GM12891 (cell line): Measurements from ENCODE around the gene ST6GALNAC3.

Source experiments
- DNase-seq: peaks from one replicate; pipeline ENCODE4 v3.0.0; 2011; ENCODE audit warnings: low spot score; ENCODE audit not compliant: insufficient read length
- FAIRE-seq: peaks from 2 replicates; lab custom pipeline; 2011; peaks lifted over from hg19 to GRCh38; lab: Jason Lieb, UNC
- PAX5 ChIP-seq: IDR thresholded peaks from 2 replicates; pipeline ENCODE4 v1.6.1; 2011; ENCODE audit warnings: low read length, moderate library complexity, mild to moderate bottlenecking; ENCODE audit not compliant: insufficient read depth, severe bottlenecking
- POLR2A ChIP-seq: IDR thresholded peaks from 2 replicates; pipeline ENCODE4 v1.6.1; 2011; ENCODE audit warnings: low read depth, low read length, control low read depth
- POLR2AphosphoS5 ChIP-seq: IDR thresholded peaks from 2 replicates; pipeline ENCODE4 v1.6.1; 2011; ENCODE audit warnings: low read depth, low read length, control low read depth
- POU2F2 ChIP-seq: IDR thresholded peaks from 2 replicates; pipeline ENCODE4 v1.6.1; 2011; ENCODE audit warnings: low read depth, mild to moderate bottlenecking, control low read depth, low read length, moderate library complexity
- SPI1 ChIP-seq: IDR thresholded peaks from 2 replicates; pipeline ENCODE4 v1.6.1; 2011; ENCODE audit warnings: low read depth, low read length, control low read depth
- TAF1 ChIP-seq: IDR thresholded peaks from 2 replicates; pipeline ENCODE4 v1.6.1; 2011; ENCODE audit warnings: low read depth, low read length, control low read depth

ST6GALNAC3 gene

GRCh38 chr1:76591461-76591860 is 516.9 kb downstream of the ST6GALNAC3 start:
- no peak for TF ChIP-seq POU2F2
- no peak for TF ChIP-seq POLR2A
- TF ChIP-seq TAF1, result no peak
- no peak for TF ChIP-seq SPI1
- FAIRE-seq (no peak), DNase-seq (no peak)

GRCh38 chr1:76591963-76592362 is 517.4 kb downstream of the ST6GALNAC3 start:
- TF ChIP-seq POLR2A (no peak), PAX5 (no peak), POU2F2 (no peak), POLR2AphosphoS5 (no peak), TAF1 (no peak)
- DNase-seq (no peak), FAIRE-seq (no peak)

GRCh38 chr1:76593141-76593540 is 518.6 kb downstream of the ST6GALNAC3 start:
- DNase-seq (no peak), FAIRE-seq (no peak)
- TF ChIP-seq SPI1, result no peak
- no peak for TF ChIP-seq PAX5
- TF ChIP-seq POLR2AphosphoS5, result no peak
- no peak for TF ChIP-seq POLR2A
- TF ChIP-seq TAF1, result no peak
- TF ChIP-seq POU2F2, result no peak

- TF ChIP-seq TAF1 (no peak), POU2F2 (no peak), POLR2AphosphoS5 (no peak), SPI1 (no peak)
- FAIRE-seq (no peak), DNase-seq (no peak)
Observed at GRCh38 chr1:76593618-76594017, 519.1 kb downstream of the ST6GALNAC3 start.

GRCh38 chr1:76595024-76595423 is 520.5 kb downstream of the ST6GALNAC3 start:
- FAIRE-seq, result no peak
- no peak for DNase-seq
- TF ChIP-seq TAF1 (no peak), POLR2A (no peak), SPI1 (no peak), PAX5 (no peak), POU2F2 (no peak), POLR2AphosphoS5 (no peak)

- TF ChIP-seq POLR2AphosphoS5 (no peak), POU2F2 (no peak), POLR2A (no peak), SPI1 (no peak), TAF1 (no peak), PAX5 (no peak)
- DNase-seq (no peak), FAIRE-seq (no peak)
Observed at GRCh38 chr1:76601465-76601864, 526.9 kb downstream of the ST6GALNAC3 start.

GRCh38 chr1:76607717-76608116 is 533.2 kb downstream of the ST6GALNAC3 start:
- FAIRE-seq (no peak), DNase-seq (no peak)
- no peak for TF ChIP-seq POLR2A
- TF ChIP-seq PAX5, result no peak

GRCh38 chr1:76611770-76612445 is 537.4 kb downstream of the ST6GALNAC3 start:
- DNase-seq, result no peak
- TF ChIP-seq POU2F2 (no peak), POLR2A (no peak)
- FAIRE-seq, result no peak

- DNase-seq (no peak), FAIRE-seq (no peak)
- TF ChIP-seq TAF1 (no peak), POLR2AphosphoS5 (no peak), POLR2A (no peak), SPI1 (no peak), PAX5 (no peak), POU2F2 (no peak)
Observed at GRCh38 chr1:76613886-76614285, 539.3 kb downstream of the ST6GALNAC3 start.

GRCh38 chr1:76615253-76616035 is 540.9 kb downstream of the ST6GALNAC3 start:
- FAIRE-seq (no peak), DNase-seq (no peak)
- no peak for TF ChIP-seq POLR2A
- no peak for TF ChIP-seq SPI1
- TF ChIP-seq POLR2AphosphoS5, result no peak
- TF ChIP-seq POU2F2, result no peak
- no peak for TF ChIP-seq PAX5
- no peak for TF ChIP-seq TAF1
